BJ (cell line): ENCODE data around the gene C19orf47. TPM values are rescaled to one million over a fixed set of nuclear protein-coding genes. Genes with fewer than 3 reads are reported as not detected.

Experiments used
- CTCF ChIA-PET: fragments of 350-600 bp; formaldehyde crosslinking; extraction: SDS; loops from one replicate; lab custom pipeline; 2021; ENCODE audit warnings: antibody characterized with exemption, inconsistent platforms; lab: Yijun Ruan, JAX
- POLR2A ChIA-PET: fragments of 300-600 bp; sonication (Branson Sonifier 250); formaldehyde crosslinking; extraction: SDS; loops from one replicate; lab custom pipeline; 2021; ENCODE audit warnings: antibody characterized with exemption; lab: Charles Lee
- DNase-seq: peaks from one replicate; pipeline ENCODE4 v3.0.0-alpha.2; 2011; ENCODE audit warnings: low read depth
- H3K27me3 ChIP-seq: 2 replicates; pipeline ENCODE4 v1.6.0; 2011; ENCODE audit warnings: low read length; ENCODE audit not compliant: control insufficient read depth, insufficient read depth
- H3K36me3 ChIP-seq: 2 replicates; pipeline ENCODE4 v1.5.1; 2011; ENCODE audit warnings: low read length; ENCODE audit not compliant: control insufficient read depth, insufficient read depth
- H3K4me3 ChIP-seq: 2 replicates; pipeline ENCODE4 v1.5.1; 2011; ENCODE audit warnings: low read depth, mild to moderate bottlenecking, control low read depth, low read length
- polyA plus RNA-seq: library from polyadenylated mRNA; depleted of rRNA; stranded (reverse); fragments of >200 nt; gene quantifications from 2 replicates; pipeline ENCODE4 v1.2.3, GENCODE V29; 2011
- TF ChIP-seq, protein P1 (sequence below): IDR thresholded peaks from 2 replicates; pipeline ENCODE4 v1.5.1; 2011; ENCODE audit warnings: low read depth, mild to moderate bottlenecking, control low read depth, inconsistent platforms, low read length, moderate library complexity; ENCODE audit not compliant: insufficient read depth

C19orf47 gene
- polyA plus RNA-seq, 1 experiment, result 25.2 TPM

- TF ChIP-seq, protein P1, sequence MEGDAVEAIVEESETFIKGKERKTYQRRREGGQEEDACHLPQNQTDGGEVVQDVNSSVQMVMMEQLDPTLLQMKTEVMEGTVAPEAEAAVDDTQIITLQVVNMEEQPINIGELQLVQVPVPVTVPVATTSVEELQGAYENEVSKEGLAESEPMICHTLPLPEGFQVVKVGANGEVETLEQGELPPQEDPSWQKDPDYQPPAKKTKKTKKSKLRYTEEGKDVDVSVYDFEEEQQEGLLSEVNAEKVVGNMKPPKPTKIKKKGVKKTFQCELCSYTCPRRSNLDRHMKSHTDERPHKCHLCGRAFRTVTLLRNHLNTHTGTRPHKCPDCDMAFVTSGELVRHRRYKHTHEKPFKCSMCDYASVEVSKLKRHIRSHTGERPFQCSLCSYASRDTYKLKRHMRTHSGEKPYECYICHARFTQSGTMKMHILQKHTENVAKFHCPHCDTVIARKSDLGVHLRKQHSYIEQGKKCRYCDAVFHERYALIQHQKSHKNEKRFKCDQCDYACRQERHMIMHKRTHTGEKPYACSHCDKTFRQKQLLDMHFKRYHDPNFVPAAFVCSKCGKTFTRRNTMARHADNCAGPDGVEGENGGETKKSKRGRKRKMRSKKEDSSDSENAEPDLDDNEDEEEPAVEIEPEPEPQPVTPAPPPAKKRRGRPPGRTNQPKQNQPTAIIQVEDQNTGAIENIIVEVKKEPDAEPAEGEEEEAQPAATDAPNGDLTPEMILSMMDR, result no peak
- no peak for DNase-seq
- Histone ChIP-seq H3K27me3 (0 out of 2 replicates have a peak, but pooled peaks cover 2% of the 10 kb centered on the region), H3K36me3 (peaks cover 5% of the 10 kb centered on the region; the same call in 1 of the 2 replicates), H3K4me3 (no peak overlapping the region)
- CTCF ChIA-PET, result interaction anchor here (0.8 kb wide), 1 partner anchor 16 kb away, joined by 4 read pairs; no protein-coding TSS in a partner anchor
- POLR2A ChIA-PET, result no interaction called here
These were observed 32.2 kb upstream of the C19orf47 start for GRCh38 chr19:40380199-40381037.

GRCh38 chr19:40379446-40380198 lies 31.4 kb upstream of the C19orf47 start:
- Histone ChIP-seq H3K36me3 (peaks cover 5% of the 10 kb centered on the region; the same call in 1 of the 2 replicates), H3K27me3 (no peaks in the 10 kb centered on the region), H3K4me3 (no peak overlapping the region)
- CTCF ChIA-PET, result interaction anchor here (0.8 kb wide), 1 partner anchor 17 kb away, joined by 4 read pairs; no protein-coding TSS in a partner anchor
- POLR2A ChIA-PET, result no interaction called here
- TF ChIP-seq, protein P1, result no peak
- no peak for DNase-seq

- POLR2A ChIA-PET, result no interaction called here
- TF ChIP-seq, protein P1, result no peak
- H3K27me3 ChIP-seq, result no peaks in the 10 kb centered on the region
- DNase-seq, result no peak
- H3K36me3 ChIP-seq, result peaks cover 9% of the 10 kb centered on the region
- CTCF ChIA-PET, result no interaction called here
- H3K4me3 ChIP-seq, result no peak overlapping the region
These were observed 30.3 kb upstream of the C19orf47 start for GRCh38 chr19:40378509-40378908.

DNA sequence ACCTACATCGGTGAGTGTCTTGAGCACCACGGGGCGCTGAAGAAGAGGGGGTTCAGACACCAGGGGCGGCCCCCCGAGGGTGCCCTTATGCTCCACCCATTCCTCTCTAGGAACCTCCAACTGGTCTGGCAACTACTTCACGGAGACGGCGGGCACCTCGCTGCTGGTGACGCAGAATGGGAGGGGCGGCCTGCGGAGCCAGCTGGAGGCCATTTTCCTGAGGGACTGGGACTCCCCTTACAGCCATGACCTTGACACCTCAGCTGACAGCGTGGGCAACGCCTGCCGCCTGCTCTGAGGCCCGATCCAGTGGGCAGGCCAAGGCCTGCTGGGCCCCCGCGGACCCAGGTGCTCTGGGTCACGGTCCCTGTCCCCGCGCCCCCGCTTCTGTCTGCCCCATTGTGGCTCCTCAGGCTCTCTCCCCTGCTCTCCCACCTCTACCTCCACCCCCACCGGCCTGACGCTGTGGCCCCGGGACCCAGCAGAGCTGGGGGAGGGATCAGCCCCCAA lies 29.7 kb upstream of the C19orf47 start:
- ChIA-PET POLR2A (no interaction called here), CTCF (no interaction called here)
- TF ChIP-seq, protein P1, result no peak
- DNase-seq, result no peak
- Histone ChIP-seq H3K4me3 (no peak overlapping the region), H3K36me3 (peaks cover 10% of the 10 kb centered on the region), H3K27me3 (no peaks in the 10 kb centered on the region)
